GM19463 (cell line): ENCODE measurements around the gene MRAS.

ENCODE experiments used
- ATAC-seq: cut with Tn5 transposase; IDR thresholded peaks from one replicate; pipeline ENCODE4 v1.9.1; 2021; ENCODE audit warnings: mild to moderate bottlenecking, moderate library complexity; ENCODE audit not compliant: unreplicated experiment

The MRAS gene

DNA sequence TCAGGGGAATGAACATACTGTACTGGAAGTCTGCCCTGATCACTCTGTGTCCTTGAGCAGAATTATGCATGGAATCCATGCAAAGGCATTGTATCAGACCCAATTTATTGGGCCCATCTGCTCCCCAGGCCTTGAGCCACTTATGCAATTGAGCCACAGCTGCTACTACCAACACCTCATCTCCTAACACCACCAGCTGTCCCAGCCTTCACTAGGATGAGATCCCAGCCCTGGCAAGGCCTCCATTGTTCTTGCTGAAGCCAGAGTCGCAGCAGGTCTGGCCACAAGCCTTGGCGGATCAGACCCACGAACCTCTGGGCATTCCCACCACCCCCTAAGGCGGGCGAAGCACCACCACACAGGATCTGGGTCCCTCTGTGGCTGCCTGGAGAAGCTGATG is 9.6 kb upstream of the MRAS start:
- no peak for ATAC-seq

DNA sequence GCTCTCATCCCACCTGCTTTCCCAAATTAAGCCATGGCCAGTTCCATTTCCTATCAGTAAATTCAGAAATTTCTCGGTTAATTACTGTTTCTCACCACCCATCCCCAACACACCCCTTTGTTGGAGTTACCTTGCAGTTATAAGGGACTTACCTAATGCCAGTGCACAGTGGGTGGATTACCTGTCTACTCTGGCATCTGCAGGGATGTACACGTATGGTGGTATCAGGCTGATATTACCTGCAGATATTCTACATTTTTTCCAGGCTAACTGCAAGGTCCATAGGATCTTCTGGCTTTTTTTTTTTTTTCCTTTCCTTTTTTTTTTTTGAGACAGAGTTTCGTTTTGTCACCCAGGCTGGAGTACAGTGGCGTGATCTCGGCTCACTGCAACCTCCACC is 7.9 kb upstream of the MRAS start:
- ATAC-seq: no peak

DNA sequence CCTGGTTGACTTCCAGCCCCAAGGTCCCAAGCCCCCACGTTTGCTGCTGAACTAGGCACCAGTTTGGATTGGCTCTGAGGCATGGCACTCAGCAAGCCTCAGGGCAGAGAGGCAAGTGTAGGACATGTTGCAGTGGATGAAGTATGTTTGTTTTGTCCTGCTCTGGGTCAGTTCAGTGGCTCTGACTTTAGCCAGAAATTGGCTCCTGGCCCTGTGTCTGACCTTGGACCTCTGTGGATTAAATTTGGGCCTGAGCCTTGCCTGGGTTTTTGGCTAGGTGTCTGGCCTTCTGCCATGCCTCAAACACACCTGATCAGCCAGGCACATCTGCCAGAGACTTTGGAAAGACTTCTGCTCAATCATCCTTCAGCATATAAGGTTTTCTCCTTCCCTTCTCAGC is 3.6 kb upstream of the MRAS start:
- ATAC-seq: no peak

DNA sequence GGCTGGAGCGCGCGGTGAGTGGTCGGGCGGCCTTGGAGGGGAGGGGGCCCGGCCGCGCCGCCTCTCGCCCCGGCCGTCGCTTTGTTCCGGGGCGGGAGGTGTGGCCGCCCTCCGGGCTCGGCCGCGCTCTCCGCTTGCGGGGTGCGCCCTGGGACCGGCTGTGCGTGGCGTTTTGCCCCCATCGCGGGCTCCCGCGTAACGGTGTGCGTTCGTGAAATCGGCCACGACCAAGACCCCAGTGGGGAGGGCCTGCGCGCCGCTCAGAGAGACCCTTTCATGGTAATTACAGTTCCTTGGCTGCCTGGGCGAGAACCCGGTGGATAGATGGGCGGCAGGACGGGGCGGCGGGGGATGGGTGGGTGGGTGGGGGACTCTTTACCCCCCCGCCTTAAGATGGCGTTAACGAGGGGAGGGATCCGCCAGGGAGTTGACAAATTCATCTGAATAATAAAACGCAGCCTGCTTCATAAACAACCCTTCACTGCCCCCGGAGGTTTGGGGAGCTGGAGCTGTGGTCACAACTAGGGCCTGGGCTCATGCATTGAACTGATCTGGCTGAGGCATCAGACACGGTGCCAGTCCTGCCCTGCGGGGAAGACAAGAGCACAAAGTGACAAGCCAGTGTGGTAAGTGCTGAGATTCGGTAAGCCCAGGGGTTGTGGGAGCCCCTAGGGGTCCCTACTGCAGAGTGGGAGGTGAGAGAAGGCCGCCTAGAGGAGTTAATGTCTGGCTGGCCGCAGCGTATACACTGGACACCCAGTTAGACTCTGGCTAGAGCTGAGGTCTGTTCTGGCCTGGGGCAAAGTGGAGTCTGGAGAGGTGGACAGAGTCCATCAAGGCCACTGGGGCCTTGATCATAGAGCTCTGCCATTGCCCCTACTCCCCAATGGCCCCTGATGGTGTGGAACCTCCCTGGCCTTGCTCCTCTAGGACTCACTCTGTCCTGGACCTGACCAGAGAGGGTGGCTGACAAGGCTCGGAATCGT is 668 bp downstream of the MRAS start:
- ATAC-seq: no peak

DNA sequence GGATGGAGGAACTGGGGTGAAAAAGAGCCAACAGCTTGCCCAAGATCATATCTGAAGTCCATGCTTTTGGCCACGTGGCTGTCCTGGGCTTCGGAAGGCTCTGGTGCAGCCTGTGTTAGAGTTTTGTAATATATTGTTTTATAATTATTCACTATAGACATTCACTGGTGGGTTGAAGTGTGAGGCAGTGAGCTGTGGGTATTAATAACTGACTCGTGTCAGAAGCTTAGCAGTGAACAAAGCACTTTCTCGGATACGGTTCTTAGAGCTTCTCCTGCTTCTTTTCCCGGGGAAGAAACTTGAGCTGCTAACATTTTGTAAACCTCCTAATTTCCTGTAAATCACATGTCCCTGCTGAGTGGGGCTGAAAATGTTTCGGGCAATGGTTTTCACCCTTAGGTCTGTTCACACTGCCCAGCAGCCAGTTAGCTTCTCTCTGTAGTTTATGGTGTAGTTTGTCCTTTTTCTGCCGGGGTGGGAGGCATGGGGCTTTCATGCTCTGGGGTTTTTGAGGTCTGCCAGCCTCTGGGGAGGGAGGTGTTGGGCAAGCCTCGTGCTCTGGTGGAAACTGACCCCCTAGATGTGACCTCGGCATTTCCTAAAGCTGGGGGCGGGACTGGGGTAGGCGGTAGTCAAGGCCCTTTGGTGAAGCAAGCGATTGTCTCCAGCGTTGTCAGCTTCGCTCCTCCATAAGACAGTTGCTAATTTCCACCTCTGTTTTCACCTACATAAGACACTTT is 1.7 kb downstream of the MRAS start:
- no peak for ATAC-seq

DNA sequence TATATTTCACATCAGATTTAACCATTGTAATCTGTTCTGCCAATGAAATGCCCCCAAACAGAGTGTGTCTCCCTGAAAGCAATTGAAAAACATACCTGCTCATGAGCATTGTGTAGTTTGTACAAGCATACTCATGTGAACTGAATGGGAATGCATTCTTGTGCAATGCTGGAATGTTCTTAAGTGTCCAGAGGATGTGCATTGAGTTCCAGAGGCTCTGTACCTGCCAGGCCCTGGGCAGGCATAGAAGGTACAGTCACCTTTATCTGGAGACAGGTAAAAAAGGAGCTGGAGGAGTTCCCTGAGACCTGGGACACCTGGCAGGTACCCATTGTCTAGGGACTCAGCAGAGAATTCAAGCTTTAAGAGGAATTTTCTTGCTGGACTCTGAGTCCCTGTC is 2.8 kb downstream of the MRAS start:
- no peak for ATAC-seq

DNA sequence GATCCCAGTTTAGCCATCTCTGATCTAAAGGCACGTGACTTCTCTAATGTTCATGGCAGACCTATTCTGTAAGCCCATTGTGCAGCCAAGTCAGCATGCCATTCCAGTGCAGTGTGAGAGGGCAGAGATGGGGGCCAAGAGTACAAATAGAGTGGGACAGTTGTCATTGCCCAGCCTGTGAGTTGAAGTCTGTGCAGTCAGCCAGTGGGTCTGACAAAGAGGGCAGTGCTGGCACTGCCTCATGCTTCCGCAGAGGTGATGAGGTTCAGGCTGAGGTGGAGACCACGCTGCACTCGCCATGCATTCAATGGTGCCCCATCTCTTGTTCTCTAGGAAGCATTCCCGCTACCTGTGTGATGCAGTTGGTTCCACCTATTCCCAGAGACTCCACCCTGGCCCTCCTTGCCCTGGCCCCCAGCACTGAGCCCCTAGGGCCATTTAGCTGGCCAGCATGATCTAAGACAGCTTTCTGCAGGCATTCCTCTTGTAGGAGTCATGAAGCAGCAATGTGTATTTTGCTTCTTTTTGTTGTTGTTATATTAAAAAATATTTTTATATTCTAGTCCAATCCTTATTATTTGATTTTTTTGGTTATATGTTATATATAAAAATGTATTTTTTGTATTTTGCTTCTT is 3.7 kb downstream of the MRAS start:
- ATAC-seq: no peak

DNA sequence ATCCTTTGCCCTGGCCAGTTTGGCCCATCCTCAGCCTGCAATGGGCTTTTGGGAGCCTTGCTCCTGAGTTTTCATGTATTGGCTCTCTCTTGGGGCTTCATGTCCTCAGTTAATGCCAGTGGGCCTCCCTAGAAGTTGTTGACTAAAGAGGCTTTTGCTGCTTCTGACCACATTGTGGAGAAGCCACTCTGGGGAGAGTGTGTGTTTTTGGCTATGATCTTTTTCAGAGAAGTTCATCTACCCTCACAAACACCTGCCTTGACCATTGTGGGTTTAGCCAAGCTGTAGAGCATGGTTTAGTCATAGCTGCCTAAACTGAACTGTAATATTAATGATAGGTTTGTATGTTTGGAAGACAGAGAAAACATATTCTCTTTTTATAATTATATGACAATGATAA is 6.0 kb downstream of the MRAS start:
- no peak for ATAC-seq

DNA sequence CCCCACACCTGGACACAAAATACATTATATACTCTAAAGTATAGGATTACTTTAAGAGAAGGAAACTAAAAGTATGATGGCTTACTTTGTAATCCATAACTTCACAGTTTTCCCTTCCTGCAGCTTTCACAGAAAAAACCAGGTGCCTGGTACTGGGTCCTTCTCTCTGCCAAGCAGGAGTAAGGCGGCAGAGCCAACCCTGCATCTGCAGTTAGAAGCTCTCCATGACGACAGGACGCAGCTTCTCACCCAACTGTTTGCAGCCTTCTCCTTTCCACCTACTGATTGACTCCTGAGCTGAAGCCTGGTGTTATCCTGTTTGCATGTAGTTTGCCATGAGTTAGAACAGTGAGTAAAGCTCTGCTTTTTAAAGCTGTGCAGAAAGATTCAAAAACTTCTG is 6.7 kb downstream of the MRAS start:
- ATAC-seq: no peak

DNA sequence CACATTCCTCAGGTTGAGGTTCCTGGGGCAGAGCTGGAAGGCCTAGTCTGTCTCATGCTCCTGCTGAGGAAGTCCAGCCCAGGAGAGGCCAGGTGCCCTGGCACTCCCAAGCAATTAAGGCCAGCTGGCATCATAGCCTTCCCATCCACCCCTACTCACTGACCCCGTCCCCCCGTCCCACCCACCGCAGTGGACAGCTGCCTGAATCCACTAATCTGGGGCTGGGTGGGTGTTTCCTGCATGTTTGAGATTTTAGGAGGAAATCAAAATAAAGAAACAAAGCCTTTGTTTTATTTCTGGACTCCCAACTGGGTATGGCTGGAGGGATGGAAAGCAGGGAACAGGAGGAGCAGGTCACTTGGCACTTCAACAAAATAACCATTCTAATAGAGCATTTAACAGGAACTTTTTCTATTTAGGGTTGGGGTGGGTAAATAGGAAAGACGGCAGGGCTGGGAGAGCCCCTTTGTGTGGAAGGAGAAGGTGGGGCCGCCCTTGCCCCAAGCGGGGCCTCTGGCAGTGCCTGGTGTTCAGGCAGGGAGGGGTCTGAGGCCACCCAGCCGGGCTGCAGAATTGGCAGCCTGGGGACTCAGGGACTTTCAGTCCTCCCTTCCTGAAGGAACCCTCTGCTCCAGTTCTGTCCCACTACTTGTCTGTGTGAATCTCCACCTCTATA is 8.5 kb downstream of the MRAS start:
- no peak for ATAC-seq

DNA sequence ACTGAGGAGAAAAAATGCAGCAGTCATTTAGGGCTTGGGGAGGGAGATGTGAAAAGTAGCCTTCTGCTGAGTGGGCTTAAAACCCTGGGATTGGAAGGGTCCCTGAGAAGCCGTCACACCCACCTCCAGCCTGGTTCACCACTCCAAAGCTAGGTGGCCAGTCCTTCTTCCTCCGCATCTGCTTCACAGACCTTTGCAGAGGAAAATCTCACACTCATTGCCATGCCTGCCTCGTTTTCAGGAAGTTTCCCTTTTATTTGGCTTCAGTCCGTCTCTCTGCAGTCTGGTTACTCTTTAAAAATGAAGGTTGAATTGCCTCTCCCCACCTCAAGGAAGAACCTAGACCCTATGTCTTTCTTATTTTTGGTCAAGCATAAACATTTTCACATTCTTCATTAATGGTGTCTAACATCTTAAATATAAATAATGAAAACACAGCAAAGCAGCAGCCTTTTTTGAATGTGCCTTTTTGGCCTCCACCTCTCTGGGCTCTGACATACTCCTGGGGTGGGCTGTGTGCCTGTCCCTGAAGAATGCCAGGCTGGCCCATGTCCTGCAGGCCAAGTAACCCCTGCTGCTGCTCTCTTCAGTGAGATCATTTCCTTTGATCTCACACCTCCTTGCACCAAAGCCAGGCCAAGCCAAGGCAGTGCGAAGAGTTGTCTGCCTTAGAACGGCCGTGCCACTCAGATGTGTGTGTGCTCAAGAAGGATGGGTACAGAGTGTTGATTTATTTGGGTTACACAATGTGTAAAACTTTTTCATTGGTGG is 11.0 kb downstream of the MRAS start:
- no peak for ATAC-seq

DNA sequence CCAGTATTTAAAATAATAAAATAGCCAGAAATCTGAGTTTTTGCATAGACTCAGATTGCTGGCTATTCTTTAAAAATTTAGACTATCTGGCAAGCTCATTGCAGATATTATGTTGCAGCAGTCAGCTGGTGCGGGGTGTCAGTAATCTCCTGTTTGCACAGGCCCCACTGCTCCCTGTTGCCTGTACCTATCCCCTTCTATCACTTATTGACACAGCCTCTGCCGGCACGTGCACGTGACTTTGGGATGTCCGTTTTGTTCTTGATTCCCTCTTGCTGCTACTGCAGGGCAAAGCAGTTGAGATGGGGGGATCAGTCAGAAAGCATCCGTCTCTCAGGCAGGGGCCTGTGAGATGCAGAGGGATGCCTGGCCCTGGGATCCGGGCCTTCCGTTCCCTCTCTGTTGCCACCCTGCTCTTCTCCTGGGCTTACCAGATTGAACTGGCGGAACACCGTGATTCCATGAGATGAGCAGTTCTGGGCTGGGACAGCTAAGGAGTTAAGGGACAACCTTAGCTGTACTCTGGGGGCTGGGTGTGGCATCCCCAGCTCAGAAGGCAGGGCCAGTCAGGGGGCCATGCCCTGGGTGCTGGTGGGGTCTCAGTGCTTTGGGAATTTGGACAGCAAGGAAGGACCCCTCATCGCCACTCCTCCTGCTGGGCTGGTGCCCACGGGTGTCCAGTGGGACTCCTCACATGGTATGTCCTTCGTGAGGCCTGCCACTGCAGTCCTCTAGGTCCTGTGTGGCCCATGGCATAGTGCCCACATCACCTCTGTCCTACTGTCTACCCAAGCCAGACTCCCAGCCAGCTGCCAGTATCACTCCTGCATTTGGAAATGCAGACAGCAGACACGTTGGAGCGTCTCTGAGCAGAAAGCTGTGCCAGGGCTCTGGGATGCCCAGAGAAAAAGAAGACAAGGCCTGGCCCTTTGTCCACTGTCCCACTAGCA is 11.8 kb downstream of the MRAS start:
- ATAC-seq: no peak

DNA sequence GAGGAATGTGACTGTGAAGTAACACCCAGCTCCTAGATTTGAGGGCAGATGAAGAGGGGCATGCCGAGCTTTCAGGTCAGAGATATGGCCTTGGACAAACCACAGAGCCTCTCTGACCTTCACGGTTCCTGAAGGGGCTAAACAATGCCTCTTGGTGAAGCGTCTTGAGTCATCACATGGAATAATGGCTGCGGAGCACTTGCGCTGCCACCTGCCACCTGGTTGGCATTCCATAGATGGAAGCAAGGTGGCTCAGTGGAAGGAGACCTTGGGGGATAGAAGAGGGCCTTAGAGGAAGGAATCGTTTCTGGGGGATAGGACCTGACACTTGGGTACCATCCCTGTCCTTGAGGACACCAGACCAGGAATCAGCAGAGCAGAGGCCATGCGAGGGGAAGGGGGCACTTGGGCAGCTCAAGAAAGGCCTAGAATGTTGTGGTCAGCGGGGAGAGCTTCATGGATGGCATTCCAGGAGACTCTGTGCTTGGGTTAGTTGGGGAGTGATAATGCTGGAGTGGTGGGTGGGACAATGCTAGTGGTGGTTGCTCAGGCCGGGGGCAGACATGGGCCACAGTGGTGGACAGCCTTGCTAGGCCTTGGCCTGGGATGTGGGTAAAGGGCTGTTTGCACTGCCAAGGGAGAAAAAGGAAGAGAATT is 12.6 kb downstream of the MRAS start:
- ATAC-seq: no peak

DNA sequence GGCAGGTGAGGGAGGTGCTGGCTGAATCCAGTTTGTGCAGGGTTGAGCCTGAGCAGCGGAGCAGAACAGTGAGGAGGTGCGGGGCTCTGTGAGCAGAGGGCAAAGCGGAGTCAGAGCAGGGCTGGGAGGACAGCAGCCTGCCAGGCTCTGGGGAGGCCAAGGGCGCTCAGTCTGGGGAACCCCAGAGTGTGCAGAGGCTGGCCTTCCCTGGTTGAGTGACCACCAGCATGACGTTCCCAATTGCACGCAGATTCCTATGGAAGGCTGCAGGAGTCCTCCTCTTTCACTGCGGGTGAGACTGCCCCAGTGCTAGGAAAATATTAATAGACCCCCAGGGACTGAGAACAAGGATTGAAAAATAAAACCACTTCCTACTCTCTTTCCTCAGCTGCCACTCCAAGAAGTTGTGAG is 13.2 kb downstream of the MRAS start:
- no peak for ATAC-seq

DNA sequence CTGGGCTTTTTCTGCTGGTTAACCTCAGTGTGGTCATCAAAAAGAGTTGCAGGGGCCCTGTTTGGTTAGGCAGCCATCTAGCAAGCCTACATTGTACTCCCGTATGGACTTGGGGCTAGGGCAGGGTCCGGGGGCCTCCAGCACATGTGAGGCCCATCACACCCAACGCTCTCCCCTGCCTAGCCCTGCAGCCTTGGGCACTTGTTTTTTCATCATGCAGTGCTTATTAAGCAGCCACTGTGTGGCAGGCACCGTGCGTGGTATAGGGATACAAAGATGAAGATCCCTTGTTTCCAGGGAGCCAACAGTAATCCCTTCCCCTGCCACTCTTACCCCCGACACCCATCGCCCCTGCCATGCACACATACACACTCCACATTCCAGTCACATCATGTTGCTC is 14.2 kb downstream of the MRAS start:
- no peak for ATAC-seq

DNA sequence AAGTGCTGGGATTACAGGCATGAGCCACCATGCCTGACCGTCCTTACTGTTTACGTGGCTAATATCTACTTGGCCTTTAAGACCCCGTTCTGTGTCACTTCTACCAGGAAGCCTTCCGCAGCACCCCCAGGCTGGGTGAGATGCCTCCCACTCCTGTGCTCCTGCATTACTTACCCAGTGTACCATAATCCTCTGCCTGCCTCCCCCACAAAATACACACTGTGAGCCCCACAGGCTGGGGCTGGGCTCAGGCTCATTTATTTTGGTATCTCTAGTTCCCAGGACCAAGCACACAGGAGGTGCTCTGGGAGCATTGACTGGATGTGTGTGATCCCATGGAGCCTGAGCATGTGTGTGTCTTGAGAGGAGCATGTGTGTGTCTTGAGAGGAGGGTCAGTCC is 14.9 kb downstream of the MRAS start:
- no peak for ATAC-seq

DNA sequence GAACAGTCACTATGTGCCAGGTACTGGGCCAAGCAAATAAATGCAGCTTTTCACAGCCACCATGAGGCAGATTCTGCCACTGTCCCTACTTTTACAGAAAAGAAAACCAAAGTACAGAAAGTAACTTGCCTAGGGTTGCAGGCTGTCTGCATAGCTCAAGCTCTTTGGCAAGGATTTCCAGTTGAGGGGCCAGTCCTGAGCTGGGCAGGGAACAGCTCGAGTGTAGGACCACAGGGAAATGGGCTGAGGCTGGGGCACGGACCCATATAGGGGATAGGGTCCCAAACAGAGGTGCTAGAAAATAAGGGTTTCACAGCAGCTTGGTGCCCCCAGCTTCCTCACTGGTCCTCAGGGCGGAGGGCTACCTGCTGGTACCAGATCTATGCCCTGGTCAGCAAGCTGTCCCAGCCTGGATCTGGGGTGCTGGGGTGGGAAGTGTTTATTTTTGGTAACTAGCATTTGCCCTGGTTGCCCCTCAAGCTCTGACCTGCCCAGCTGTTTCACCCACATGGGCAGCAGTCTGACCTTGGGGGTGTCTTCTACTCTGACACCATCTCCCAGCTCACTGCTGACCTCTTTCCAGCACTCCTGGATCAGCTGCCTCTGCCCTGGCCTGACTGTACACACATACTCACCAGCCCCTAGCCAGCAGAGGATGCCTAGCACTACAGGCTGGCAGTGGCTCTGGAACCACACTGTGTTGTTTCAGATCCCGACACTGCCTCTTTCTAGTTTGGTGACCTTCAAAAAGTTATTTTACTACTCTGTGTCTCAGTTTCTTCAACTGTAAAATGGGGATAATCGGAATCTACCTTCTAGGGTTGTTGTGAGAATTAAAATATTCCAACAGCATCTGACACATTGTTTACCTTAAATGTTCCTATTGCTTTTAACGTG is 16.2 kb downstream of the MRAS start:
- ATAC-seq: no peak

DNA sequence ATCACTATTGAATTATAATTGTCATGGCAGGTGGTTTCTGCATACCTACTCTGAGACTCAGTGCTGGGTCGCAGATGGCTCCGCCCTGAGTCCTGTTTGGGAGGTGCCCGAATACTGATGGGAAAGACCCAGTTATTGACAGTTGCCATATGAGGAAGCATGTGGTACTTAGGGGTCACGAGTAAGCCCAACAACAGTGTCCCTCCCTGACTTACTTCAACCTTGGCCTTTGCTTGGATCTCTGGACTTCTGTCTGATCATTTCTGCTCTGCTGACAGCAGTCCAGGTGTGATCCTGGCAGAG is 16.8 kb downstream of the MRAS start:
- ATAC-seq: no peak
